Inflammatory macrophage treated with lipopolysaccharide for 4 hours (primary cell): ENCODE measurements around the gene FGD3.
"Not testable (repeated sequence)": the region's sequence is repeated elsewhere in the genome, so short reads cannot be mapped to it uniquely, and the experiment has no call there.

Experiments used
- DNase-seq: peaks from one replicate; pipeline ENCODE4 v3.0.0-alpha.2; 2020

FGD3 gene, protein sequence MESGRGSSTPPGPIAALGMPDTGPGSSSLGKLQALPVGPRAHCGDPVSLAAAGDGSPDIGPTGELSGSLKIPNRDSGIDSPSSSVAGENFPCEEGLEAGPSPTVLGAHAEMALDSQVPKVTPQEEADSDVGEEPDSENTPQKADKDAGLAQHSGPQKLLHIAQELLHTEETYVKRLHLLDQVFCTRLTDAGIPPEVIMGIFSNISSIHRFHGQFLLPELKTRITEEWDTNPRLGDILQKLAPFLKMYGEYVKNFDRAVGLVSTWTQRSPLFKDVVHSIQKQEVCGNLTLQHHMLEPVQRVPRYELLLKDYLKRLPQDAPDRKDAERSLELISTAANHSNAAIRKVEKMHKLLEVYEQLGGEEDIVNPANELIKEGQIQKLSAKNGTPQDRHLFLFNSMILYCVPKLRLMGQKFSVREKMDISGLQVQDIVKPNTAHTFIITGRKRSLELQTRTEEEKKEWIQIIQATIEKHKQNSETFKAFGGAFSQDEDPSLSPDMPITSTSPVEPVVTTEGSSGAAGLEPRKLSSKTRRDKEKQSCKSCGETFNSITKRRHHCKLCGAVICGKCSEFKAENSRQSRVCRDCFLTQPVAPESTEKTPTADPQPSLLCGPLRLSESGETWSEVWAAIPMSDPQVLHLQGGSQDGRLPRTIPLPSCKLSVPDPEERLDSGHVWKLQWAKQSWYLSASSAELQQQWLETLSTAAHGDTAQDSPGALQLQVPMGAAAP

GRCh38 chr9:92947268-92948037 is at the start of gene FGD3:
Gene FGD3 (plus strand): TSS chr9:92947523. CDS start chr9:92976257, 28,734 bp downstream.
- no peak for DNase-seq

- DNase-seq, result not testable (repeated sequence)
These were observed 42.2 kb upstream of the FGD3 start for GRCh38 chr9:92905137-92905536.

DNA sequence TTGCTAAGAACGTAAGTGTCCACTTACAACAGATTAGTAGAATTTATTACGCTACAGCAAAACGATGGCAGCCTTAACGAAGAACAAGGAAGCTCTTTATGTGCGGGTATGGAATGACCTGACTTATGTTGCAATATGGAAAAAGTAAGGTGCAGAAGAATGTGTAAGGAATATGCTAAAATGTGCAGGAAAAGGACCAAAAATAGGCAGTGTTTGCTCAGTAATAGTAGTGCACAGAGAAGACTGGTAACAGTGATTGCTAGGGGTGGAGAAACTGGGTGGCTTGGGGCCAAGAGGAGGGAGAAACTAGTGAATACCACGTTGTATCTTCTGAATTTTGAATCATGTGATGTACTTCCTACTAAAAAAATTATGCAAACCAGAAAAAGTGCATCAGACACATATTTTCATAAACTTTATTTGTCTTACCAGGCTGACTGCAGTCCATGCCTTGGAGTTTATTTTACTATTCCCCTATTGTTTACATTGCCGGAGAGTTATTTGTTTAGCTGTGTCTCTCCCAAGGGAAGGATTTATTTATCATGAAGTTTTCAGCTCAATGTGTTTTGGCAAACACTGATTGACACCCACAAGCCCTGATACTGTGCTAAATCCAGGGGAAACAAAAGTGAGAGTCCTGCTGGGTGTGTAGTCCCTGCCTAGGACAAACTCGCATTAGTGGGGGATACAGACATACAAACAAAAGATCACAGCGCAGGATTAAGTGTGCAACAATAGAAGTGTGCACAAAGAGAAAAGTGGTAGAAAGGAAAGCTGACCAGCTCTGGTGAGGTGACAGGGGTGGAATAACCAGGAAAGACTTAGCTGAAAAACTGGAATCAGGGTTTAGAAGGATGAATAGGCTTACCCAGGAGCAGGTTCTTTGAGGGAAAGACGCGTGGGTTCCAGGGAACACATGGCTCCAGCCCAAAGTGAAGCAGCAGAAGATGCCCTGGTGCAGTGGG is 35.5 kb upstream of the FGD3 start:
- peak; percentile 28 for DNase-seq

DNA sequence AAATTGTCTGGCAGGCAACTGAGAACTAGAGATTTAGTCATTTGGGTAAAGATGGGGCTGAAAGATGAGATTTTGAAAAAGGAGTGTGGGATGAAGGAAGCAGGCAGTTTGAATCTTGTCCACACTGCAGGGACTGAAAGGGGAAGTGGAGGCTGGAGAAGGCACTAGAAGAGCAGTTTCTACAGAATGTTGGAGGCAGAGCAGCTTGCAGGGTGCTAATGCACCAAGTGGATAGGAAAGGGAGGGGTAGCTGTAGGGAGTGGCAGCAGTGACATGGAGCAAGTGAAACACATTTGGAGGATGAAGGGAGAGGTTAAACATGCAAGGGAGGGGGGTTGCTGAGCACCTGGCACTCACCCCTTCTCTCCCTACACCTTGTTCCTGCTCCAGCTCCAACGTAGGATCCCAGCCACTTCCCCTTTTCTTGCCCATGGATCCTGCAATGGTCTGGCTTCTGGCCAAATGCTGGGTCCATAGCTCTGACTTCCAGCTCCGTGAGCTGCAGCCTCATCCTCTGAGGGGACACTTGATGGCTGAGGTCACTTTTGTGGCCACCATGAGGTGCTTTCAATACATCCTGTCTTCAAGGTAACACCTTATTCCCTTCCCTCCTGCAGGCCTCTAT is 30.0 kb upstream of the FGD3 start:
- peak; percentile 46 for DNase-seq

- no peak for DNase-seq
These were observed 26.9 kb upstream of the FGD3 start for GRCh38 chr9:92920437-92920836.

- DNase-seq, result peak; percentile 39
These were observed 15.7 kb upstream of the FGD3 start for GRCh38 chr9:92931606-92932005.

DNA sequence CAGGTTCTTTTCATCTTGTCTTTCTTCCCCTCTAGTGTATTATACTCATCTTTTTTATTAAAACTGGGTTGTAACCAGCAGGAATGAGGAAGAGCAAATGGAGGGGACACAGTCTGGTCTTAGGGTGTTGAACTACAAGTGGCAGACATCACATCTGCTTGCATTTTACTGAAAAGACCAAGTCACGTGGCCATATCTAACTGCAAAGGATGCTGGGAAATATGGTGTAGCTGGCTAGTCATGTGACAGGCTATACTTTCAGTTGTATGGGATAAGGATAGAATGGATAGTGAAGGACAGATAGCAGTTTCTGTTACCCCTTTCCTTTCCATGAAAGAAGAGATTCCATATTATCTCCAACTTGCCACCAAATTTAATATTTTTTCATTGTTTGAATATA is 13.0 kb upstream of the FGD3 start:
- no peak for DNase-seq

GRCh38 chr9:92938025-92938424 is 9.3 kb upstream of the FGD3 start:
- peak; percentile 12 for DNase-seq

DNA sequence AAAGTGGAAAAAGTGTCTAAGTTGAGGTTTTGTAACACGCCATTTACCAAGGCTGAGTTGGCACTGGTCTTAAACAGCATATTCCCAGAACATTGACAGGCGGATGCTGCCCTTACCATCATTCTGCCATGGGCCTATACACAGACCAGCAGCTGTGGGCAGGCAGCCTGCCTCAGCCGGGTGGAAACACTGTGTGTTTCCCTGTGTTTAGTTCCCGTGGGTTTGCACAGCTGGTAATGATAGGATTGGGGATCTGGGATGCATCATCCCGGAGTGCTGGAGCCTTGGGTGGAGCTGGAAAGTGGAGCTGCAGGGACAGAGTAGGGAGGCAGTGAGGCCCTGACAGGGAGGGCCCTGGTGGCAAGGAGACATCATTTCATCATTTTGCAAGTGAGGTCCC is 5.5 kb upstream of the FGD3 start:
- DNase-seq, result no peak

DNA sequence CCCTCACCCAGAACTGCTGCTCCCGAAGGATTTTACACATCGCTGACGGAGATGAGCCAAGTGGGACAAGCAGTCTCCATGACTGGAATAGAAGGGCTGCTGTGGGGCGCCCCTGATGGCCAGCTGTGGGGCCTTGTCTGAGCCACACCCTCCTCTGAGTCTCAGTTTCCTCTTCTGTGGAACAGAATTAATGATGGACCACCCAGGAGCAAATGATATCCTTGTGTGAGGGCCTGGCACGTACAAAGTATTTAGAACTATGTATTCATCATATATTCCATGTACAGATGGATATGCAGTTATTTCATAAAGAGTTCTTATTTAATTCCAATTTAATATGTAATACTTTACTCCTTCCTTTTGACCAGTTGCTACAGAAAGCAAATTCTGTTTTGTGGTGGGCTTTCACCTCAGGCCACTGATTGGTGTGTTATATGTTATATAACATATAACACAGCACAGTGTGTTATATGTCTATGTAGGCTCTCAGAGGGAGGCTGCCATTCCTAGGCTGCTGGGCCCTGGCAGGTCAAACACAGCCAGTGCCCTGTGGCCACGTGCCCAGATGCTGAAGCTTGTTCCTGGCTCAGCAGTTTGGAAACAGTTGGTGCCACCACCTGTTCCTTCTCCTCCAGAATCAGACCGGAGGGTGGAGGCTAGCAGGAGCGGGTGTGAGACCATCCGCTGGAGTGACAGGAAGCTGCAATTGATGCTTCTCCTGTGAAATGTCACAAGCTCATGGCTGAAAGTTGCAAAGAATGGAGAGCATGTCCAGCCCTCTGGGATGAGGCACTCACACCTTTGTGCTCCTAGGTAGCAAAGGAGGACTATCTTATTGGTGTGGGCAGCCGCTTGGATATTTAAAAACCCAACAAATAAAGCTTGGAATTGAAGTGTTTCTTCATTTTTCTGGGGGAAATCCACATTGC is 4.4 kb upstream of the FGD3 start:
- no peak for DNase-seq

- no peak for DNase-seq
These were observed 2.4 kb upstream of the FGD3 start for GRCh38 chr9:92944921-92945320.

GRCh38 chr9:92945796-92946195 is 1.5 kb upstream of the FGD3 start:
- no peak for DNase-seq

DNA sequence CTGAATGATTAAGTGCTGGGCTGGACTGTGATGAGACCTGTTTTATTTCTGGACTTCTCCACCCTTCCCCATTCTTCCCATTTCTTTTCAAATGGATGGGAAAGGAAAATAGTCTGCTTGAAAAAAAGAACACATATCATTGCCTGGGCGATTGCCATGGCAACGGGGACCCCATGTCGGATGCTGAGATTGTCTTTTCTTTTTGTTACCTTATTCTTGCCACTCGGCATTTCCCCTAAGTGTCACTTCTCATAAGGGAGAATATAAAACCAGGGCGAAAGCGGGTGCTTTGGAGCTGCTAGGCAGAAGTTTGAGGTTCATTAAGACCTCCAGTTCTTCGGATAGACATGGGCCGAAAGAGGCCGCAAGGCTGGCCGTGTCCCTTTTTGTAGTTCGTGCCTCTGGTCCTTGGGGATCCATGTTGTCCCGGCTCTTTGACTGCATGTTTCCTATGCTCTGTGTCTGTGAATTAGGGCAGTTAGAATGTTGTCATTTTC is 763 bp downstream of the FGD3 start:
- no peak for DNase-seq

DNA sequence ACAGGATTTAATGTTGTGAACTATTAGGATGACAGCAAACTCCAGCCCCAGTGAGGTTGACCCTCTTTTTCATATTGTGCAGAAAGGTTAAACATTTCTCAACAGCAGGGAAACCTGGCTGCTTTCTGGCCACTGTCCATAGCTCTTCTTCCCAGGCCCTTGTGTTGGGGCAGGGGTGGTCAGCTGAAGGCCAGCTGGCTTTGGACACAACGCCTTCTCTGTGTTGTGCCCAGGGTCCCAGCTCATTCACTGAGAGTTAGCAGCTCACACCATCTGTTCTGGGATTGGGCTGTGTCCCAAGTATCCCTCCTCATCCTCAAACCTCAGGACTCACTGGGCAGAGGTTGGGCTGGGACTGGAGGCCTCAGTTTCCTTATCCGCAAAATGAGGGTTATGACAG is 1.3 kb downstream of the FGD3 start:
- DNase-seq, result no peak

GRCh38 chr9:92949266-92949982 is 2.1 kb downstream of the FGD3 start:
- DNase-seq, result no peak

GRCh38 chr9:92950359-92950955 is 3.1 kb downstream of the FGD3 start:
- no peak for DNase-seq

DNA sequence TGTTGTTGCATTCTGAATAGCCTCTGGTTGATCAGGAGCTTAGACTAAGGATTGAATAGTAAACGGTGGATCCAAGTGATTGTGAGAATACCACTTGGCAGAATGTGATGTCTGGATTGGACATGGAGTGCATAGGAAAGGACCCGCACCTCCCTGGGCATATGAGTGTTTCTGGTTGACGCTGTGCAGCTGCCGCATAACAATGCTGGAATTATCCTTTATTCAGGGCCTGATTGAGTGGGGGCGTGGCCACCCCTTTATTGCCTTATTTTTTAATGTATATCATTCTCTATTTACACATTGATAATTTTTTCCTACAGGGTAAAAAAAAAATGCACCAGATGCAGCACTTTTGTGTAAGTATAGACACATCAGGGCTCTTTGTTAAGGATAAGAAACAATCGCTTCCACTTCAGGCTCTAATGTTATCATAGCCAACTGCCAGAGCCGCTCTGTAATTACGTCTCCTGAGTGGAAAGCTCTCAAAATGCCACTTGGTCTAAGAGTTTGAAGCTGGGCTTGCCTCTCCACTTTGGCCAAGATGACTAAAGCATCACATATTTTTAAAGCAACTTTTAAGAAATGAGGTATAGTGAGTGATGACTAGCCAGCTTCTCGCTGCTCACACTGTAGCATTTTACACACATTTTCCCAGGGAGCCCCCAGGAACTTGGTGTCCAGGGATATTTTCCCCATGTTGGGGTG is 5.7 kb downstream of the FGD3 start:
- no peak for DNase-seq

DNA sequence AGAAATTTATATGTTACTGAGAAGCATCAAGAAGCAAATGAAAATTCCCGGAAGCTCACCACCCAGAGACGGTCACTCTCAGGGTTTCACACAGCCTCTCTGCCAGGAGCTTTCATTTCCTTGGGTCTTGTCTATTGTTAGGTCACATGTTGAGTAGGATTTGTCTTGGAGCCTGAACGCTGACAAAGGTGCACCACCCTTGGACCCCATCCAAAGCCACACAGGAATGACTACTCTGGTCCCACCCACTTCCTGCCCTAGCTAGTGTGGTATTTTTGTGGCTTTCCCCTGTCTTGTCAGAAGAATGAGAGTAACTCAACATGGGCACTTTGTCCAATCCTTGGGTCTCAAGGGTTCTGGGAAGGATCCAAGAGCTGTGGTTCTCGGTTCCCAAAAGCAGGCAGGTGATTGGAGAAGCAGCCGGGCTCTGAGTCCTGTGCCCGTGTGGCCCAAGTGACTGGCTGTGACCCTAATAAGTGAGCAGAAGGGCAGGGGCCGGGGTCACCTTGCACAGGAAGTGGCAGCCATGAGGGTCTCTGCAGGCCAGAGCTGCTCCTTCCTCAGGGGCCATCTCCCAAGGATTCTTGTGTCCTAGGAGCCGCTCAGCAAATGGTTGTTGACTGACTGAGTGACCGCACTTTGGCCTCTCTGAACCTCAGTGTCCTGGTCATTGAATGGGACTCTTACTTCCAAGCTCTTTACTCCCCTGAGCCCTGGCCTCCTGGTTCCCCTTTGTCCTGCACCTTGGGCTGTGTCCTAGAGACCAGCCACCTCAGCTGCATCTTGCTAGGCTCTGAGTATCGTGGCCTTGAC is 6.9 kb downstream of the FGD3 start:
- DNase-seq, result peak; percentile 44
